HepG2 (cell line): Measurements from ENCODE around the gene PLOD3. TPM values are rescaled to one million over a fixed set of nuclear protein-coding genes. Genes with fewer than 3 reads are reported as not detected.

ENCODE experiments used
- ATM ChIP-seq: fragments of 450-650 bp; IDR thresholded peaks from 2 replicates; pipeline ENCODE4 v1.7.1; 2017; ENCODE audit warnings: mild to moderate bottlenecking, borderline replicate concordance
- GATAD2A ChIP-seq: IDR thresholded peaks from 2 replicates; pipeline ENCODE4 v1.6.1; 2016
- GPN1 ChIP-seq: sonication (generic); formaldehyde crosslinking; IDR thresholded peaks from 2 replicates; pipeline ENCODE4 v1.5.1; 2020; ENCODE audit warnings: missing genetic modification reagents, borderline replicate concordance
- HOXA7 ChIP-seq: sonication (generic); formaldehyde crosslinking; IDR thresholded peaks from 2 replicates; pipeline ENCODE4 v1.8.1; 2022; ENCODE audit warnings: mild to moderate bottlenecking, missing genetic modification reagents, moderate library complexity
- IKZF1 ChIP-seq: fragments of 450-650 bp; IDR thresholded peaks from 2 replicates; pipeline ENCODE4 v1.7.1; 2016
- IKZF4 ChIP-seq: sonication (generic); formaldehyde crosslinking; IDR thresholded peaks from 2 replicates; pipeline ENCODE4 v1.5.1; 2020; ENCODE audit warnings: borderline replicate concordance, mild to moderate bottlenecking, low read depth, missing genetic modification reagents; ENCODE audit errors: not compliant biosample characterization
- PATZ1 ChIP-seq: sonication (generic); formaldehyde crosslinking; IDR thresholded peaks from 2 replicates; pipeline ENCODE4 v1.4.0; 2020; ENCODE audit warnings: missing genetic modification reagents
- U2AF1 ChIP-seq: fragments of 200-400 bp; formaldehyde crosslinking; optimal IDR thresholded peaks from 2 replicates; pipeline ENCODE3; 2017; ENCODE audit warnings: mild to moderate bottlenecking, low read depth, low read length
- ZNF20 ChIP-seq: sonication (generic); formaldehyde crosslinking; IDR thresholded peaks from 2 replicates; pipeline ENCODE4 v1.4.0; 2020; ENCODE audit warnings: mild to moderate bottlenecking, moderate library complexity, missing genetic modification reagents
- ZNF263 ChIP-seq: sonication (generic); formaldehyde crosslinking; IDR thresholded peaks from 2 replicates; pipeline ENCODE4 v1.4.0; 2020; ENCODE audit warnings: missing genetic modification reagents
- ZNF609 ChIP-seq: sonication (generic); formaldehyde crosslinking; IDR thresholded peaks from 2 replicates; pipeline ENCODE4 v1.4.0; 2020; ENCODE audit warnings: mild to moderate bottlenecking, missing genetic modification reagents, borderline replicate concordance
- ZNF652 ChIP-seq: IDR thresholded peaks from 2 replicates; pipeline ENCODE4 v1.6.1; 2016; ENCODE audit warnings: low read depth, borderline replicate concordance
- ZNF878 ChIP-seq: sonication (generic); formaldehyde crosslinking; IDR thresholded peaks from 2 replicates; pipeline ENCODE4 v1.8.1; 2023; ENCODE audit warnings: mild to moderate bottlenecking, missing genetic modification reagents, moderate library complexity
- polyA plus RNA-seq, 8 experiments: library from polyadenylated mRNA; depleted of rRNA in 3 of 8; stranded (reverse) in 7 of 8; unstranded in 1 of 8; fragments of >200 nt; fragmentation: Illumina TruSeq in 4 of 8; extraction: Trizol in 4 of 8; gene quantifications; 2 replicates each; pipeline versions ENCODE4 v1.2.1 to v1.2.3, GENCODE V29; 2011 to 2016; ENCODE audit warnings: low read depth in 4 of 8, missing spikeins in 1 of 8, mixed read lengths in 1 of 8; ENCODE audit not compliant: insufficient read depth in 1 of 8
- total RNA-seq, 5 experiments: library from RNA; depleted of rRNA; stranded (reverse); fragments of >200 nt; fragmentation: Illumina TruSeq; extraction: Trizol; gene quantifications; 2 replicates each; pipeline ENCODE4 v1.2.3, GENCODE V29; 2016; ENCODE audit warnings: low read depth in 1 of 5
- TF ChIP-seq, protein P1 (sequence below), 2 experiments: fragments of 450-650 bp in 1 of 2; sonication (generic) in 1 of 2; formaldehyde crosslinking in 1 of 2; IDR thresholded peaks; 2 replicates each; pipeline versions ENCODE4 v1.6.1 to v1.8.0; 2016 to 2022; ENCODE audit warnings: antibody characterized with exemption in 1 of 2, mild to moderate bottlenecking in 1 of 2, missing genetic modification reagents in 1 of 2

The PLOD3 gene
- total and polyA plus RNA-seq, 2 of the 13 experiments (the other 11 are each of a cell fraction or from before 2014, with no cell fraction given): 65.8 to 67.4 TPM

DNA sequence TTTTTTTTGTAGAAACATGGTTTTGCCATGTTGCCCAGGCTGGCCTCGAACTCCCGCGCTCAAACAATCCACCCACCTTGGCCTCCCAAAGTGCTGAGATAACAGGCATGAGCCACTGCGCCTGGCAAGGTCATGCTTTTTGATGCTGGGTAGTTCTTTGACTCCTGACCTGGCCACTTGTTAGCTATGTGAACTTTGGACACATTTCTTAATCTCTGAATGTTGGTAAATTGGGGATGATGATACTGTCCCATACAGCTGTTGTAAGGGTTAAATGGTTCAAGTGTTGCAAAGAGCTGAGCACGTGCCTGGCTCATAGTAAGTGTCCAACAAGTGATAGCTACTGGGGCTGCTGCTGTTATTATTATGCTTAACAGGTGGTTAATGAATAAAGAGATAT lies 2.9 kb upstream of the PLOD3 start (continued):
- TF ChIP-seq, protein P1, sequence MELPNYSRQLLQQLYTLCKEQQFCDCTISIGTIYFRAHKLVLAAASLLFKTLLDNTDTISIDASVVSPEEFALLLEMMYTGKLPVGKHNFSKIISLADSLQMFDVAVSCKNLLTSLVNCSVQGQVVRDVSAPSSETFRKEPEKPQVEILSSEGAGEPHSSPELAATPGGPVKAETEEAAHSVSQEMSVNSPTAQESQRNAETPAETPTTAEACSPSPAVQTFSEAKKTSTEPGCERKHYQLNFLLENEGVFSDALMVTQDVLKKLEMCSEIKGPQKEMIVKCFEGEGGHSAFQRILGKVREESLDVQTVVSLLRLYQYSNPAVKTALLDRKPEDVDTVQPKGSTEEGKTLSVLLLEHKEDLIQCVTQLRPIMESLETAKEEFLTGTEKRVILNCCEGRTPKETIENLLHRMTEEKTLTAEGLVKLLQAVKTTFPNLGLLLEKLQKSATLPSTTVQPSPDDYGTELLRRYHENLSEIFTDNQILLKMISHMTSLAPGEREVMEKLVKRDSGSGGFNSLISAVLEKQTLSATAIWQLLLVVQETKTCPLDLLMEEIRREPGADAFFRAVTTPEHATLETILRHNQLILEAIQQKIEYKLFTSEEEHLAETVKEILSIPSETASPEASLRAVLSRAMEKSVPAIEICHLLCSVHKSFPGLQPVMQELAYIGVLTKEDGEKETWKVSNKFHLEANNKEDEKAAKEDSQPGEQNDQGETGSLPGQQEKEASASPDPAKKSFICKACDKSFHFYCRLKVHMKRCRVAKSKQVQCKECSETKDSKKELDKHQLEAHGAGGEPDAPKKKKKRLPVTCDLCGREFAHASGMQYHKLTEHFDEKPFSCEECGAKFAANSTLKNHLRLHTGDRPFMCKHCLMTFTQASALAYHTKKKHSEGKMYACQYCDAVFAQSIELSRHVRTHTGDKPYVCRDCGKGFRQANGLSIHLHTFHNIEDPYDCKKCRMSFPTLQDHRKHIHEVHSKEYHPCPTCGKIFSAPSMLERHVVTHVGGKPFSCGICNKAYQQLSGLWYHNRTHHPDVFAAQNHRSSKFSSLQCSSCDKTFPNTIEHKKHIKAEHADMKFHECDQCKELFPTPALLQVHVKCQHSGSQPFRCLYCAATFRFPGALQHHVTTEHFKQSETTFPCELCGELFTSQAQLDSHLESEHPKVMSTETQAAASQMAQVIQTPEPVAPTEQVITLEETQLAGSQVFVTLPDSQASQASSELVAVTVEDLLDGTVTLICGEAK (IDR thresholded peaks at IDR 0.05): no peak
- TF ChIP-seq, protein P1 (CRISPR knock-in tag; IDR thresholded peaks at IDR 0.05): no peak
- TF ChIP-seq U2AF1: no peak
- no peak for TF ChIP-seq ZNF263
- TF ChIP-seq ZNF878 (CRISPR knock-in tag): no peak
- peak; percentile 27; the same call in 1 of the 2 replicates for TF ChIP-seq PATZ1
- no peak for TF ChIP-seq HOXA7 (CRISPR knock-in tag)
- TF ChIP-seq GPN1 (CRISPR knock-in tag): no peak
- no peak for TF ChIP-seq ATM
- TF ChIP-seq IKZF1: no peak
- no peak for TF ChIP-seq ZNF609 (CRISPR knock-in tag)
- TF ChIP-seq ZNF652 (CRISPR knock-in tag): peak; percentile 95
- TF ChIP-seq ZNF20 (CRISPR knock-in tag): no peak
- no peak for TF ChIP-seq IKZF4 (CRISPR knock-in tag)
- TF ChIP-seq GATAD2A (CRISPR knock-in tag): peak; percentile 78
